GM18868 (cell line): ENCODE measurements around the gene PIK3CD.

Experiments
- ATAC-seq: cut with Tn5 transposase; IDR thresholded peaks from one replicate; pipeline ENCODE4 v1.9.1; 2021; ENCODE audit warnings: mild to moderate bottlenecking, moderate library complexity; ENCODE audit not compliant: unreplicated experiment

The PIK3CD gene

GRCh38 chr1:9651565-9652378 is at the start of gene PIK3CD:
Gene PIK3CD (plus strand): TSS chr1:9651731. CDS start chr1:9710456, 58,725 bp downstream.
- ATAC-seq, result no peak

- ATAC-seq, result no peak
These were observed 49.4 kb upstream of the PIK3CD start for GRCh38 chr1:9601942-9602793.

GRCh38 chr1:9602794-9603167 is 48.8 kb upstream of the PIK3CD start:
- ATAC-seq, result no peak

- no peak for ATAC-seq
These were observed 48.2 kb upstream of the PIK3CD start for GRCh38 chr1:9603307-9603706.

GRCh38 chr1:9603766-9604753 is 47.5 kb upstream of the PIK3CD start:
- no peak for ATAC-seq

GRCh38 chr1:9604836-9605235 is 46.7 kb upstream of the PIK3CD start:
- no peak for ATAC-seq

- ATAC-seq, result no peak
These were observed 45.5 kb upstream of the PIK3CD start for GRCh38 chr1:9605946-9606455.

- ATAC-seq, result no peak
These were observed 45.1 kb upstream of the PIK3CD start for GRCh38 chr1:9606458-9606857.

- ATAC-seq, result no peak
These were observed 44.6 kb upstream of the PIK3CD start for GRCh38 chr1:9606948-9607347.

- ATAC-seq, result no peak
These were observed 44.2 kb upstream of the PIK3CD start for GRCh38 chr1:9607352-9607751.

GRCh38 chr1:9609998-9610397 is 41.5 kb upstream of the PIK3CD start:
- ATAC-seq, result no peak

- no peak for ATAC-seq
These were observed 41.0 kb upstream of the PIK3CD start for GRCh38 chr1:9610548-9610947.

- no peak for ATAC-seq
These were observed 39.8 kb upstream of the PIK3CD start for GRCh38 chr1:9611716-9612115.

GRCh38 chr1:9612162-9612845 is 39.2 kb upstream of the PIK3CD start:
- no peak for ATAC-seq

- ATAC-seq, result no peak
These were observed 38.5 kb upstream of the PIK3CD start for GRCh38 chr1:9612871-9613624.

GRCh38 chr1:9613625-9614299 is 37.8 kb upstream of the PIK3CD start:
- no peak for ATAC-seq

- no peak for ATAC-seq
These were observed 36.0 kb upstream of the PIK3CD start for GRCh38 chr1:9615316-9616063.
